ENCODE measurements around the gene CEP170. TPM values are rescaled to one million over a fixed set of nuclear protein-coding genes. Genes with fewer than 3 reads are reported as not detected.
A peak's percentile ranks its signal among the peaks of the same experiment; 100 is the strongest.

Gene CEP170
- polyA plus RNA-seq, 3 donors, result 13.7 to 44.5 (median 17.4) TPM

DNA sequence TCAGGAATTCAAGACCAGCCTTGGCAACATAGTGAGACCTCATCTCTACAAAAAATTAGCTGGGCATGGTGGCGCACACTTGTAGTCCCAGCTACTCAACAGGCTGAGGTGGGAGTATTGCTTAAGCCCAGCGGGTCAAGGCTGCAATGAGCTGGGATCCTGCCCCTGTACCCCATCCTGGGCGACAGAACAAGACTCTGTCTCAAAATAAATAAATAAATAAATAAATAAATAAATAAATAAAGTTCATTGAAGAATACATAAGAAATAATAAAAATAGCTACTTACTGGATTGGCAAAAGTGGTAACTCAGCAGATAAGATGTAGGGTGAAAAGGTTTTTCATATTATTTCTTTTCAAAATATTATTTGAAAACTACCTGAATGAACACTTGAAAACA lies 5.9 kb downstream of the CEP170 start:
- peaks cover 60% of the 10 kb centered on the region for H3K4me1 Mint-ChIP-seq
- peaks cover 9% of the 10 kb centered on the region in 2 donors for H3K36me3 Mint-ChIP-seq
- Histone ChIP-seq H3K4me1 (ENCODE audit: control insufficient read depth in 1 of 2, insufficient read depth in 2 of 2, low read length in 2 of 2) (peaks cover 46 to 67% of the 10 kb centered on the region in 2 donors), H2AFZ (ENCODE audit: insufficient read depth, low read depth, low read length, poor library complexity, severe bottlenecking) (no peak overlapping the region), H3K79me2 (ENCODE audit: insufficient read depth, low read length) (peaks cover 99% of the 10 kb centered on the region), H3K27ac (ENCODE audit: low read depth in 1 of 2, low read length in 2 of 2) (no peak overlapping the region), H3K4me2 (replicated peaks; ENCODE audit: extremely low read depth, low read length, poor library complexity, severe bottlenecking) (no peak overlapping the region), H4K20me1 (ENCODE audit: insufficient read depth, low read length) (peaks cover 13% of the 10 kb centered on the region), H3K9me3 (replicated peaks in 1 of 2; ENCODE audit: control insufficient read depth in 1 of 2, insufficient read depth in 1 of 2, low read length in 2 of 2) (no peaks in the 10 kb centered on the region), H3K36me3 (replicated peaks in 1 of 2; ENCODE audit: control insufficient read depth in 1 of 2, insufficient read depth in 2 of 2, low read length in 2 of 2) (no peaks in the 10 kb centered on the region), H3K27me3 (ENCODE audit: control insufficient read depth in 2 of 2, insufficient read depth in 2 of 2, low read length in 2 of 2) (no peaks in the 10 kb centered on the region), H3K9ac (ENCODE audit: insufficient read depth, low read length, poor library complexity, severe bottlenecking) (no peak overlapping the region), H3K4me3 (replicated peaks in 1 of 3; ENCODE audit: low read depth in 2 of 3, low read length in 3 of 3) (no peak overlapping the region)
- TF ChIP-seq, protein P1, sequence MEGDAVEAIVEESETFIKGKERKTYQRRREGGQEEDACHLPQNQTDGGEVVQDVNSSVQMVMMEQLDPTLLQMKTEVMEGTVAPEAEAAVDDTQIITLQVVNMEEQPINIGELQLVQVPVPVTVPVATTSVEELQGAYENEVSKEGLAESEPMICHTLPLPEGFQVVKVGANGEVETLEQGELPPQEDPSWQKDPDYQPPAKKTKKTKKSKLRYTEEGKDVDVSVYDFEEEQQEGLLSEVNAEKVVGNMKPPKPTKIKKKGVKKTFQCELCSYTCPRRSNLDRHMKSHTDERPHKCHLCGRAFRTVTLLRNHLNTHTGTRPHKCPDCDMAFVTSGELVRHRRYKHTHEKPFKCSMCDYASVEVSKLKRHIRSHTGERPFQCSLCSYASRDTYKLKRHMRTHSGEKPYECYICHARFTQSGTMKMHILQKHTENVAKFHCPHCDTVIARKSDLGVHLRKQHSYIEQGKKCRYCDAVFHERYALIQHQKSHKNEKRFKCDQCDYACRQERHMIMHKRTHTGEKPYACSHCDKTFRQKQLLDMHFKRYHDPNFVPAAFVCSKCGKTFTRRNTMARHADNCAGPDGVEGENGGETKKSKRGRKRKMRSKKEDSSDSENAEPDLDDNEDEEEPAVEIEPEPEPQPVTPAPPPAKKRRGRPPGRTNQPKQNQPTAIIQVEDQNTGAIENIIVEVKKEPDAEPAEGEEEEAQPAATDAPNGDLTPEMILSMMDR (IDR thresholded peaks at IDR 0.05), result no peak
- H3K9me3 Mint-ChIP-seq, result peaks cover 0 to 2% (median 0%) of the 10 kb centered on the region in 7 donors
- no peaks in the 10 kb centered on the region for H3K27me3 Mint-ChIP-seq (ENCODE audit: low read depth in 3 of 3)
- DNase-seq, result no peak
- 100% methylated on average over 1 of the region's 3 CpGs for WGBS (ENCODE audit: insufficient coverage)
- no peak overlapping the region for H3K4me3 Mint-ChIP-seq
- no peak overlapping the region for H3K27ac Mint-ChIP-seq
- intact Hi-C loops (cut with micrococcal nuclease), result no loop called here

DNA sequence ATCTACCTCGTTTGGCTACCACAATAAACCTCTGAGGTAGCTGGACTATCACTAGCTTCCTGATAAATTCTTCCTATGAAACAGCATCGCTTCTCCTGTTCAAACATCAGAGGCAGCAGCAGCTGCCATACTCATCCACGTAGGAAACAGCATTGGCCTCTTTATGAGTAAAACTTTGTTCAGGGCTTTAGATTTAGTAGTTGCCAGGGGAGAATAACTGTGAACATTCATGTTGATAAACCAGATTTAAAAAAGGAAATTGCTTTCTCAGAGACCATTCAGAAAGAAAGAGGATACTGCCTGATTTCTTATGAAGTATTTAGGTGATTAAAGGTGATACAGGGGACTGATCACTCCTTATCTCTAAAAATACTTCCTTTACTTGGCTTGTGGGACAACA lies 7.2 kb downstream of the CEP170 start:
- peak overlapping the region in 1 of 2 donors; percentile 56 for H3K27ac ChIP-seq (ENCODE audit: low read depth in 1 of 2, low read length in 2 of 2)
- H3K9ac ChIP-seq (ENCODE audit: insufficient read depth, low read length, poor library complexity, severe bottlenecking), result no peak overlapping the region
- Mint-ChIP-seq H3K4me3 (no peak overlapping the region), H3K36me3 (peaks cover 11 to 14% of the 10 kb centered on the region in 2 donors), H3K27me3 (ENCODE audit: low read depth in 3 of 3) (no peaks in the 10 kb centered on the region), H3K27ac (peak overlapping the region; percentile 12 to 83 (median 60)), H3K4me1 (peaks cover 67% of the 10 kb centered on the region), H3K9me3 (peaks cover 0 to 3% (median 0%) of the 10 kb centered on the region in 7 donors)
- TF ChIP-seq, protein P1 (IDR thresholded peaks at IDR 0.05), result no peak
- WGBS (ENCODE audit: insufficient coverage), result 70% methylated on average over 2 of the region's 3 CpGs
- H3K4me3 ChIP-seq (replicated peaks in 1 of 3; ENCODE audit: low read depth in 2 of 3, low read length in 3 of 3), result no peak overlapping the region
- H3K27me3 ChIP-seq (ENCODE audit: control insufficient read depth in 2 of 2, insufficient read depth in 2 of 2, low read length in 2 of 2), result no peaks in the 10 kb centered on the region
- peaks cover 99% of the 10 kb centered on the region for H3K79me2 ChIP-seq (ENCODE audit: insufficient read depth, low read length)
- intact Hi-C loops (cut with micrococcal nuclease), result no loop called here
- no peak overlapping the region for H3K4me2 ChIP-seq (replicated peaks; ENCODE audit: extremely low read depth, low read length, poor library complexity, severe bottlenecking)
- peaks cover 0 to 1% of the 10 kb centered on the region in 2 donors for H3K36me3 ChIP-seq (replicated peaks in 1 of 2; ENCODE audit: control insufficient read depth in 1 of 2, insufficient read depth in 2 of 2, low read length in 2 of 2)
- H4K20me1 ChIP-seq (ENCODE audit: insufficient read depth, low read length), result peaks cover 5% of the 10 kb centered on the region
- DNase-seq, result no peak
- H3K9me3 ChIP-seq (replicated peaks in 1 of 2; ENCODE audit: control insufficient read depth in 1 of 2, insufficient read depth in 1 of 2, low read length in 2 of 2), result no peaks in the 10 kb centered on the region
- H3K4me1 ChIP-seq (ENCODE audit: control insufficient read depth in 1 of 2, insufficient read depth in 2 of 2, low read length in 2 of 2), result peaks cover 42 to 67% of the 10 kb centered on the region in 2 donors
- no peak overlapping the region for H2AFZ ChIP-seq (ENCODE audit: insufficient read depth, low read depth, low read length, poor library complexity, severe bottlenecking)
